ENCODE measurements around the gene NKTR. TPM values are rescaled to one million over a fixed set of nuclear protein-coding genes. Genes with fewer than 3 reads are reported as not detected.
"Not testable (repeated sequence)": the region's sequence is repeated elsewhere in the genome, so short reads cannot be mapped to it uniquely, and the experiment has no call there.

Gene NKTR
- total RNA-seq, 1 experiment from 2014 or later, result 53.1 TPM

GRCh38 chr3:42591811-42592210 is 8.7 kb upstream of the NKTR start:
- no peaks in the 10 kb centered on the region for H3K27me3 ChIP-seq (replicated peaks; ENCODE audit: insufficient read depth, low read depth, low read length, poor library complexity)
- CTCF ChIA-PET, result no interaction called here
- TF ChIP-seq, protein P1, sequence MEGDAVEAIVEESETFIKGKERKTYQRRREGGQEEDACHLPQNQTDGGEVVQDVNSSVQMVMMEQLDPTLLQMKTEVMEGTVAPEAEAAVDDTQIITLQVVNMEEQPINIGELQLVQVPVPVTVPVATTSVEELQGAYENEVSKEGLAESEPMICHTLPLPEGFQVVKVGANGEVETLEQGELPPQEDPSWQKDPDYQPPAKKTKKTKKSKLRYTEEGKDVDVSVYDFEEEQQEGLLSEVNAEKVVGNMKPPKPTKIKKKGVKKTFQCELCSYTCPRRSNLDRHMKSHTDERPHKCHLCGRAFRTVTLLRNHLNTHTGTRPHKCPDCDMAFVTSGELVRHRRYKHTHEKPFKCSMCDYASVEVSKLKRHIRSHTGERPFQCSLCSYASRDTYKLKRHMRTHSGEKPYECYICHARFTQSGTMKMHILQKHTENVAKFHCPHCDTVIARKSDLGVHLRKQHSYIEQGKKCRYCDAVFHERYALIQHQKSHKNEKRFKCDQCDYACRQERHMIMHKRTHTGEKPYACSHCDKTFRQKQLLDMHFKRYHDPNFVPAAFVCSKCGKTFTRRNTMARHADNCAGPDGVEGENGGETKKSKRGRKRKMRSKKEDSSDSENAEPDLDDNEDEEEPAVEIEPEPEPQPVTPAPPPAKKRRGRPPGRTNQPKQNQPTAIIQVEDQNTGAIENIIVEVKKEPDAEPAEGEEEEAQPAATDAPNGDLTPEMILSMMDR (conservative IDR thresholded peaks at IDR 0.05; ENCODE audit: low read depth, low read length), result no peak
- no peak for TF ChIP-seq EZH2 (IDR thresholded peaks at IDR 0.05; ENCODE audit: borderline replicate concordance, low read depth, low read length, poor library complexity, severe bottlenecking)
- H3K4me1 ChIP-seq (ENCODE audit: insufficient read depth, low read length, poor library complexity, severe bottlenecking), result no peaks in the 10 kb centered on the region
- peak overlapping the region; percentile 52 for H3K4me3 ChIP-seq (ENCODE audit: low read depth, low read length, poor library complexity, severe bottlenecking)
- peaks cover 4% of the 10 kb centered on the region for H3K36me3 ChIP-seq (ENCODE audit: insufficient read depth, low read length, poor library complexity, severe bottlenecking)
- intact Hi-C loops (cut with micrococcal nuclease; ENCODE audit: unreplicated experiment), result no loop called here
- no peaks in the 10 kb centered on the region for H3K9me3 ChIP-seq (ENCODE audit: low read depth, low read length, poor library complexity, severe bottlenecking)
- no peak for DNase-seq (ENCODE audit: low spot score)
- POLR2A ChIA-PET (ENCODE audit: low non-redundant PET), result no interaction called here
- no peak overlapping the region for H3K27ac ChIP-seq (ENCODE audit: low read depth, low read length, poor library complexity, severe bottlenecking)
- BruUV-seq (replicated peaks), result no TSS peak

- Histone ChIP-seq H3K36me3 (ENCODE audit: insufficient read depth, low read length, poor library complexity, severe bottlenecking) (peaks cover 4% of the 10 kb centered on the region), H3K27me3 (replicated peaks; ENCODE audit: insufficient read depth, low read depth, low read length, poor library complexity) (no peaks in the 10 kb centered on the region), H3K27ac (ENCODE audit: low read depth, low read length, poor library complexity, severe bottlenecking) (no peak overlapping the region), H3K4me1 (ENCODE audit: insufficient read depth, low read length, poor library complexity, severe bottlenecking) (no peaks in the 10 kb centered on the region), H3K9me3 (ENCODE audit: low read depth, low read length, poor library complexity, severe bottlenecking) (no peaks in the 10 kb centered on the region), H3K4me3 (ENCODE audit: low read depth, low read length, poor library complexity, severe bottlenecking) (no peak overlapping the region)
- ChIA-PET CTCF (no interaction called here), POLR2A (ENCODE audit: low non-redundant PET) (no interaction called here)
- DNase-seq (ENCODE audit: low spot score), result no peak
- TF ChIP-seq, protein P1 (conservative IDR thresholded peaks at IDR 0.05; ENCODE audit: low read depth, low read length), result no peak
- TF ChIP-seq EZH2 (IDR thresholded peaks at IDR 0.05; ENCODE audit: borderline replicate concordance, low read depth, low read length, poor library complexity, severe bottlenecking), result no peak
- intact Hi-C loops (cut with micrococcal nuclease; ENCODE audit: unreplicated experiment), result no loop called here
- no TSS peak for BruUV-seq (replicated peaks)
These were observed 6.9 kb upstream of the NKTR start for GRCh38 chr3:42593635-42594034.

GRCh38 chr3:42595682-42596081 is 4.8 kb upstream of the NKTR start:
- ChIA-PET POLR2A (ENCODE audit: low non-redundant PET) (no interaction called here), CTCF (no interaction called here)
- Histone ChIP-seq H3K4me1 (ENCODE audit: insufficient read depth, low read length, poor library complexity, severe bottlenecking) (no peaks in the 10 kb centered on the region), H3K27me3 (replicated peaks; ENCODE audit: insufficient read depth, low read depth, low read length, poor library complexity) (no peaks in the 10 kb centered on the region), H3K4me3 (ENCODE audit: low read depth, low read length, poor library complexity, severe bottlenecking) (no peak overlapping the region), H3K27ac (ENCODE audit: low read depth, low read length, poor library complexity, severe bottlenecking) (no peak overlapping the region), H3K9me3 (ENCODE audit: low read depth, low read length, poor library complexity, severe bottlenecking) (no peaks in the 10 kb centered on the region), H3K36me3 (ENCODE audit: insufficient read depth, low read length, poor library complexity, severe bottlenecking) (peaks cover 4% of the 10 kb centered on the region)
- no TSS peak for BruUV-seq (replicated peaks)
- no peak for DNase-seq (ENCODE audit: low spot score)
- intact Hi-C loops (cut with micrococcal nuclease; ENCODE audit: unreplicated experiment), result no loop called here
- TF ChIP-seq EZH2 (IDR thresholded peaks at IDR 0.05; ENCODE audit: borderline replicate concordance, low read depth, low read length, poor library complexity, severe bottlenecking), result no peak
- TF ChIP-seq, protein P1 (conservative IDR thresholded peaks at IDR 0.05; ENCODE audit: low read depth, low read length), result no peak

DNA sequence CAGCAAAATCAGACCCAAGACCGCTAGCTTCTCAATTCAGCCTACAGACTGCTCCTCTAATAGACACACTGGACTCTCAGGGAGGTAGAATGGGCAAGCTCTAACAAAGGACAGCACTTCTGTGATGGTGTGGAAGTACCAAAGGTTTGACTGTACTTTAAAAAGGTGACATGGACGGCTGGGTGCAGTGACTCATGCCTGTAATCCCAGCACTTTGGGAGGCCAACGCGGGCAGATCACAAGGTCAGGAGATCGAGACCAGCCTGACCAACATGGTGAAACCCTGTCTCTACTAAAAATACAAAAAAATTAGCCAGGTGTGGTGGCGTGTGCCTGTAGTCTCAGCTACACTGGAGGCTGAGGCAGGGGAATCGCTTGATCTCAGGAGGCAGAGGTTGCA is 3.4 kb upstream of the NKTR start:
- CTCF ChIA-PET; H3K4me3 ChIP-seq (ENCODE audit: low read depth, low read length, poor library complexity, severe bottlenecking); H3K9me3 ChIP-seq (ENCODE audit: low read depth, low read length, poor library complexity, severe bottlenecking); POLR2A ChIA-PET (ENCODE audit: low non-redundant PET); BruUV-seq (replicated peaks); H3K4me1 ChIP-seq (ENCODE audit: insufficient read depth, low read length, poor library complexity, severe bottlenecking); H3K36me3 ChIP-seq (ENCODE audit: insufficient read depth, low read length, poor library complexity, severe bottlenecking); DNase-seq (ENCODE audit: low spot score); H3K27me3 ChIP-seq (replicated peaks; ENCODE audit: insufficient read depth, low read depth, low read length, poor library complexity); intact Hi-C loops (cut with micrococcal nuclease; ENCODE audit: unreplicated experiment); H3K27ac ChIP-seq (ENCODE audit: low read depth, low read length, poor library complexity, severe bottlenecking): not testable (repeated sequence)

All from A673 (cell line).